ENCODE results near the gene PAQR7. TPM values are rescaled to one million over a fixed set of nuclear protein-coding genes. Genes with fewer than 3 reads are reported as not detected.
A peak's percentile ranks its signal among the peaks of the same experiment; 100 is the strongest.

The PAQR7 gene
- total RNA-seq, 1 experiment from 2014 or later, result 2.1 TPM

DNA sequence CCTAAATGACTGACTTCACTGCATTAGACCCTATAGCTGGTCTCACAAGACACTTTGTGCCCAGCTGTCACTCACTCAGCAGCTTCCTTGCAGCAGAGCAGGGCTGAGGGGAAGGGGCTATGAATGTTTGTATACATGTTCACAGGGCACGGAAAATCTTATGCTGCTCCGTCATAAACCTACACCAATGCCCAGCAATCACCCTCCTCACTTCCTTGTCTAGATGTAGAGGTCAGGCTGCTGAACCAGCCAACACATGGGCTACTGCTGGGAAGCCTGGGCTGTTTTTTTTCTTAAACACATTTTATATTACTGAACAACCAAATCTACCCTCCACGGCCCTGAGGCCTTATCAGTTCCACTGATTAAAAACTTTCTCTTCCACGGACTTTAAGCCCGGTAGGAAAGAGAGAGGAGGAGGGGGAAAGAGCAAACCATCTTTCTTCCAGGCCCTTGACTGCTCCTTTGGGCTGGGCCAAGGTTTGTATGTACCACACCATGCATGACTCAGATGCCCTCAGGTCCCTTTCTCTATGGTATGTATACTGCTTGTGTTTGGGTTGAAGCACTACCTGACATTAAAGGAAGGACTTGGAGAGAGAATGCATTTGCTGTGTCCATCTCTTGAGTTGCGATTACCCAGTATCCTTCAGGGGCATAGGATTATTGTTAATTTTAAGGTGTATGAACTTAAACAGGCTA is 43.0 kb downstream of the PAQR7 start:
- no peaks in the 10 kb centered on the region for H3K4me1 ChIP-seq
- H3K4me3 ChIP-seq, result no peak overlapping the region
- H3K27ac ChIP-seq, result no peak overlapping the region
- H3K27me3 ChIP-seq, result no peaks in the 10 kb centered on the region
- peaks cover 82% of the 10 kb centered on the region for H3K36me3 ChIP-seq
- H3K9me3 ChIP-seq (replicated peaks), result no peaks in the 10 kb centered on the region
- no peak for DNase-seq

DNA sequence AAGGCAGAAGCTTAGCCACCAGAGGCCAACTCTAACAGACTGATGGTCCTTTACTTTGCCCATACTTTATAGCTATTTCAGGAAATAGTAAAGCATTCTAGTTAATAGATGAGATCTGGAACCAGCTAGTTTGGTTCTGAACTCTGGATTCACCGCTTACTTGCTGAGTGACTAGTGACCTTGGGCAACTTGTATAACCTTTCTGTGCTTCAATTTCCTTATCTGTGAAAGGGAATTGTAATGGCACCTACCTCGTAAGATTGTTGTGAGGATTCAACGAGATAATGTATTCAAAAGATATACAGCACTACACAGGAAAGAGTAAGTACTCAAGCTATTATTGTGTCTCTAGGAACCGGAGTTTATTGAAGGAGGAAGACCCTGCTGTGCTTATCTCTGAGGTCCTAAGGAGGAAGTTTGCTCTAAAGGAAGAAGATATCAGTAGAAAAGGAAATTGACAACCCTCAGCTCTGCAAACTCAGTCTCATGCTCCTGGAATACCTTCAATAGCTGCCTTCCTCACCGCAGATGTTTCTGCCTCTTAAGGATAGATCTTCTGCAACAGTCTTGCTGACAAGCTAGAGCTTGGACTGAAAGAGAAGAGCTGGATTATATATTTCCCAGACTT is 43.8 kb downstream of the PAQR7 start:
- no peak overlapping the region for H3K27ac ChIP-seq
- H3K4me3 ChIP-seq, result no peak overlapping the region
- no peaks in the 10 kb centered on the region for H3K9me3 ChIP-seq (replicated peaks)
- no peaks in the 10 kb centered on the region for H3K4me1 ChIP-seq
- no peak for DNase-seq
- no peaks in the 10 kb centered on the region for H3K27me3 ChIP-seq
- H3K36me3 ChIP-seq, result peaks cover 87% of the 10 kb centered on the region

DNA sequence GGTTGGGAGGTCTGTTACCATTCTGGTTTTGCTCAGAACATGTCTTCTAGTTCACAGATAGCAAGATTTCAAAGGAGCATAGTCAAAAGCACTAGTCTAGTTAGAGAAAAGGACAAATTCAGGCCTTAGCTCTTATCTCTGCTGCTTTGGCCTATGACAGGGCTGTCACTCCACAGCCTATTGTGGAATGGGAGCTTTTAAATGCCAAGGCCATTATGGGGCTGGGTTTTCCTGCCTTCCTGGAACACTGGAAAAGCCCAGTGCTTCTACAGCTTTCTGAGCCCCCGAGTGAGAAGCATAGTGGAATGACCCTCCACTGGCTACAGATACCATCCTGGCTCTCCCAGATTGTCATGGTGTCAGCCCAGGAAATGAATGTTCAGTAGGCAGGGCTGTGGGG is 46.5 kb downstream of the PAQR7 start:
- no peaks in the 10 kb centered on the region for H3K4me1 ChIP-seq
- H3K27me3 ChIP-seq, result no peaks in the 10 kb centered on the region
- H3K27ac ChIP-seq, result no peak overlapping the region
- peaks cover 75% of the 10 kb centered on the region for H3K36me3 ChIP-seq
- no peak for DNase-seq
- H3K4me3 ChIP-seq, result no peak overlapping the region
- no peaks in the 10 kb centered on the region for H3K9me3 ChIP-seq (replicated peaks)

- H3K27me3 ChIP-seq, result no peaks in the 10 kb centered on the region
- H3K36me3 ChIP-seq, result peaks cover 70% of the 10 kb centered on the region
- no peak overlapping the region for H3K4me3 ChIP-seq
- no peaks in the 10 kb centered on the region for H3K4me1 ChIP-seq
- no peak for DNase-seq
- H3K27ac ChIP-seq, result no peak overlapping the region
- no peaks in the 10 kb centered on the region for H3K9me3 ChIP-seq (replicated peaks)
Measured at GRCh38 chr1:25828491-25828890, 47.0 kb downstream of the PAQR7 start.

DNA sequence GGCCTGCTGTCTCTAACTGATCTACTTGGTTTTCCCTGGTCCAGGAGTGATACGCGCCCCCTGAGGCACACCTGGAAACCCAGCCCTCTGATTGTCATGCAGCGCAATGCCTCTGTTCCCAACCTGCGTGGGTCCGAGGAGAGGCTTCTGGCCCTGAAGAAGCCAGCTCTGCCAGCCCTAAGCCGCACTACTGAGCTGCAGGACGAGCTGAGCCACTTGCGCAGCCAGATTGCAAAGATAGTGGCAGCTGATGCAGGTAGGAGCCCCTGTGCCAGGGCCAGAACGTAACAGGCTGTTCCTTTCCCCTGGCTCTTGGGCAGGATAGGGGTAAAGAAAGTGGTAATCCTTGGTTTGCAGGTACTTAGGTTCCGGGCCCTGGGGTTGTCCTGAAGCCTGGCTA is 48.9 kb downstream of the PAQR7 start:
- H3K4me3 ChIP-seq, result no peak overlapping the region
- no peak overlapping the region for H3K27ac ChIP-seq
- peaks cover 51% of the 10 kb centered on the region for H3K36me3 ChIP-seq
- H3K9me3 ChIP-seq (replicated peaks), result no peaks in the 10 kb centered on the region
- H3K27me3 ChIP-seq, result no peaks in the 10 kb centered on the region
- DNase-seq, result no peak
- H3K4me1 ChIP-seq, result no peaks in the 10 kb centered on the region

DNA sequence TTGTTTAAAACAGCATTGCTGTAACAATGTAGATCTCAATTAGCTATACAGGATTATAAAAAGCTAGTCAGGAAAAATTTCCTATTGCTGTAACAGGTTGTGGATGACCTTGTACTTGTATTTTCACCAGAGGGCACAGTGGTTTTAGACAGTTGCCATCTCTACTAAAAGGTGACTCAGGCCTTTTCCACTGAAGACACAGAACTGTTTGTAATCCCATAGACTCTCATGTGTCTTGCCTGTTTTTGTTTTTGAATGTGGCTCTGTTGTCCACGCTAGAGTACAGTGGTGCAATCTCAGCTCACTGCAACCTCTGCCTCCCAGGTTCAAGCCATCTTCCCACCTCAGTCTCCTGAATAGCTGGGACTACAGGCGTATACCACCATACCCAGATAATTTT is 49.9 kb downstream of the PAQR7 start:
- Histone ChIP-seq H3K4me3 (no peak overlapping the region), H3K9me3 (replicated peaks) (no peaks in the 10 kb centered on the region), H3K27me3 (no peaks in the 10 kb centered on the region), H3K27ac (no peak overlapping the region), H3K36me3 (peaks cover 42% of the 10 kb centered on the region), H3K4me1 (no peaks in the 10 kb centered on the region)
- no peak for DNase-seq

- Histone ChIP-seq H3K9me3 (replicated peaks) (no peaks in the 10 kb centered on the region), H3K4me3 (no peak overlapping the region)
Measured at GRCh38 chr1:25821630-25822091, 53.8 kb downstream of the PAQR7 start.

GRCh38 chr1:25821112-25821476 is 54.4 kb downstream of the PAQR7 start:
- DNase-seq, result no peak
- H3K4me1 ChIP-seq, result peaks cover 9% of the 10 kb centered on the region
- no peaks in the 10 kb centered on the region for H3K9me3 ChIP-seq (replicated peaks)
- H3K27me3 ChIP-seq, result no peaks in the 10 kb centered on the region
- peaks cover 6% of the 10 kb centered on the region; the same call in 1 of the 2 replicates for H3K36me3 ChIP-seq
- H3K27ac ChIP-seq, result no peak overlapping the region
- H3K4me3 ChIP-seq, result peak overlapping the region; percentile 80

More at GRCh38 chr1:25821630-25822091, 53.8 kb downstream of the PAQR7 start:
- Histone ChIP-seq H3K27me3 (no peaks in the 10 kb centered on the region), H3K4me1 (peaks cover 9% of the 10 kb centered on the region), H3K36me3 (peaks cover 8% of the 10 kb centered on the region), H3K27ac (no peak overlapping the region)
- no peak for DNase-seq

DNA sequence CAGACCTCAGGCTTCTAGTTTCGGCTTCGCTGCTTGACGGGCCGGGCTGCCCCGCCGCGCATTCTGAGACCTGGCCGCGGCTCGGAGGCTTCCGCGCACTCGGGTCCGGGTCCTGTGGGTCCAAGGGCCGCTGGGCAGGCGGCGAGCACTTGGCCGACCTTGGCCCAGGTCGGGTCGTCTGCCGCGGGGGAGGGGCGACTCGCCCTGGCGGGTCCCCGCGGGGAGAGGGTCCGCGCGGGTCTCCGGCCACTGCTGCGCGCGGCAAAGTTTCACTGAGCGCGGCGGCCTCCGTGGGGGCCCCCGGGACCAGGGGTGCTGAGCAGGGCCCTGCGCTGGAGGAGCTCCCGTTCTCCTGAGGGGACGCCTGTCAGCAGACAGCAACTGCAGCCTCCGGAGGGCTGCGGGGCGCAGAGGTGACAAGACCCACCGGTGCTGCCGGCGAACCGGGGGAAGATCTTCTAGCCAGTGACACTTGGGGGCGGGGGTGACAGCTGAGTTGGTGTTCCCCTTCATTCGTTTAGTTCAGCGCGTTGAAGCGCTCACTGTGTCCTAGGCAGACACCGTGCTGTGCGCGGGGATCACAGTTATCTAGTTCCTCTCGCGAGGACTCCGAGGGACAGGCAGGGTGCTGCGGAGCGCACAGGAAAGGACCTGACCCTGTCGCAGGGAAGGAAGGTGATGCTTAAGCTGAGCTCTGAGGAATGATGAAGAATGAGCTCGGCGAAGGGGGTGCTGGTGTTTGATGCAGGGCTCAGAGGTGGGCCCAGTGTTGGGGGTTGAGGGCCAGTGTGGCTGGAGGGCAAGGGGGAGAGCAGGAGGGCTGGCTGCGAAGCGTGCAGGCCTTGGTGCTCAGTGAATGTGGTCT is 55.0 kb downstream of the PAQR7 start:
- H3K4me3 ChIP-seq, result peak overlapping the region; percentile 80
- peak; percentile 64 to 75 for DNase-seq
- H3K9me3 ChIP-seq (replicated peaks), result no peaks in the 10 kb centered on the region
- H3K27ac ChIP-seq, result peak overlapping the region; percentile 49
- H3K4me1 ChIP-seq, result peaks cover 9% of the 10 kb centered on the region
- no peaks in the 10 kb centered on the region for H3K27me3 ChIP-seq
- peaks cover 7% of the 10 kb centered on the region; the same call in 1 of the 2 replicates for H3K36me3 ChIP-seq

- Histone ChIP-seq H3K9me3 (replicated peaks) (no peaks in the 10 kb centered on the region), H3K27me3 (no peaks in the 10 kb centered on the region), H3K4me1 (peaks cover 11% of the 10 kb centered on the region), H3K4me3 (peak within 1 kb of the TSS; percentile 80), H3K27ac (peak within 1 kb of the TSS; percentile 49), H3K36me3 (peaks cover 2% of the 10 kb centered on the region; the same call in 1 of the 2 replicates)
- peak; percentile 86 to 87 for DNase-seq
Measured at GRCh38 chr1:25819491-25820246, 55.8 kb downstream of the PAQR7 start, which contains the start of gene MTFR1L. TSS of gene MTFR1L (plus strand) at chr1:25819954. CDS start at chr1:25823105, 3,151 bp downstream.

DNA sequence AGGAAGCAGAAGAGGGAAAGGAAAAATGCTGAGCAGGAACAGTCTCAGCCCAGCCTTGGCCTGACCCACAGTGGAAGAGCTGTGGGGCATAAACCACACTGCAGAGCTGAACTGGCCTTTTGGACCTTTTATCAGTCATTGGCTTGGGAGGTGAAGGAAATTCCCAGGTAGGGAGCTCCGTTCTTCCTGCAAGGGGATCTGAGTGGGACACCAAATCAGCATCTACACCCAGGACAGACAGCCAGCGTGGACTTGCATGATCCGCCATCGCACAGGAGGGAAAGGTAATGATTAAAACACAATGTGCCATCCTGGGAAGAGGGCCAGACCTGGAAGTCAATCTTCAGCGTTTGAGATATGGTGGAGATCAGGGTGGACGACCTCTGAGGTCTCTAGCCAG is 56.9 kb downstream of the PAQR7 start:
- Histone ChIP-seq H3K4me1 (peaks cover 16% of the 10 kb centered on the region), H3K36me3 (peaks cover 2% of the 10 kb centered on the region), H3K27ac (no peak overlapping the region; the same call in 1 of the 2 replicates), H3K4me3 (peak overlapping the region; percentile 80), H3K27me3 (no peaks in the 10 kb centered on the region), H3K9me3 (replicated peaks) (no peaks in the 10 kb centered on the region)
- no peak for DNase-seq

GRCh38 chr1:25817840-25818501 is 57.5 kb downstream of the PAQR7 start:
- peaks cover 16% of the 10 kb centered on the region for H3K4me1 ChIP-seq
- no peaks in the 10 kb centered on the region for H3K9me3 ChIP-seq (replicated peaks)
- no peaks in the 10 kb centered on the region for H3K27me3 ChIP-seq
- H3K27ac ChIP-seq, result no peak overlapping the region
- no peak for DNase-seq
- no peak overlapping the region for H3K4me3 ChIP-seq
- peaks cover 2% of the 10 kb centered on the region for H3K36me3 ChIP-seq

GRCh38 chr1:25816112-25816718 is 59.3 kb downstream of the PAQR7 start:
- Histone ChIP-seq H3K4me1 (peaks cover 16% of the 10 kb centered on the region), H3K27ac (no peak overlapping the region), H3K4me3 (no peak overlapping the region), H3K27me3 (no peaks in the 10 kb centered on the region), H3K36me3 (peaks cover 4% of the 10 kb centered on the region), H3K9me3 (replicated peaks) (no peaks in the 10 kb centered on the region)
- no peak for DNase-seq

All from SJCRH30 (cell line).